Measurements from ENCODE around the gene SACS.

GRCh38 chr13:23460921-23461320 is 27.4 kb upstream of the SACS start:
- TF ChIP-seq CTCF (IDR thresholded peaks at IDR 0.05; ENCODE audit: low read depth, low read length, poor library complexity, severe bottlenecking), result no peak
- no peak for TF ChIP-seq EZH2phosphoT487 (IDR thresholded peaks at IDR 0.05; ENCODE audit: borderline replicate concordance, low read length)
